ENCODE results near the gene SGMS1.
"Not testable (repeated sequence)": the region's sequence is repeated elsewhere in the genome, so short reads cannot be mapped to it uniquely, and the experiment has no call there.

The SGMS1 gene

DNA sequence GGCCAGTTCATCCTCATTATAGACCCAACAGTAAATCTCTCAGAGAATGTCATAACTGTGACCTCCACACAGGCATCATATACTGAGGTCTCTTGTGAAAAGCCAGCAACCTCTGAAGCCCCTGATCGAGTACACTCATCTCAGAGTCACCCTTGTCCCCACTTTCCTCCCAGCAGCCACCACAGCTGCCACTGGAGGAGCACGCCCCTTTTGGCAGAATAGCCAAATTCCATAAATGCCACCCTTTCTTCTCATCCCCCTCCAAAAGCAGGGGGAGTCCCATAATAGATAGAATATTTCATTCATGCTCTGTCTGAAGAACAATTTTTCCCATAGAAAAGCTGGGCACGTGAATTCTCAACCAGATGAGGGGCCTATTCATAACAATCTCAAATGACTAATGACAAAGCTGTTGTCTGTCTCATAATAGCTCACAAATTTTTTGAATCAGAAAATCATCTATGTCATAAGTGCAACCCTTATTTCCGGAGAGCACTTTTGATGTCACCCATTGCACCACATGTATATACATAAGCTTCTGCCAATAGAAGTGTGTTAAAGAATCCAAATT, 47.4 kb downstream of the SGMS1 start:
- no peak for DNase-seq (ENCODE audit: low read depth)
- TF ChIP-seq, protein P1, sequence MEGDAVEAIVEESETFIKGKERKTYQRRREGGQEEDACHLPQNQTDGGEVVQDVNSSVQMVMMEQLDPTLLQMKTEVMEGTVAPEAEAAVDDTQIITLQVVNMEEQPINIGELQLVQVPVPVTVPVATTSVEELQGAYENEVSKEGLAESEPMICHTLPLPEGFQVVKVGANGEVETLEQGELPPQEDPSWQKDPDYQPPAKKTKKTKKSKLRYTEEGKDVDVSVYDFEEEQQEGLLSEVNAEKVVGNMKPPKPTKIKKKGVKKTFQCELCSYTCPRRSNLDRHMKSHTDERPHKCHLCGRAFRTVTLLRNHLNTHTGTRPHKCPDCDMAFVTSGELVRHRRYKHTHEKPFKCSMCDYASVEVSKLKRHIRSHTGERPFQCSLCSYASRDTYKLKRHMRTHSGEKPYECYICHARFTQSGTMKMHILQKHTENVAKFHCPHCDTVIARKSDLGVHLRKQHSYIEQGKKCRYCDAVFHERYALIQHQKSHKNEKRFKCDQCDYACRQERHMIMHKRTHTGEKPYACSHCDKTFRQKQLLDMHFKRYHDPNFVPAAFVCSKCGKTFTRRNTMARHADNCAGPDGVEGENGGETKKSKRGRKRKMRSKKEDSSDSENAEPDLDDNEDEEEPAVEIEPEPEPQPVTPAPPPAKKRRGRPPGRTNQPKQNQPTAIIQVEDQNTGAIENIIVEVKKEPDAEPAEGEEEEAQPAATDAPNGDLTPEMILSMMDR (IDR thresholded peaks at IDR 0.05; ENCODE audit: control insufficient read depth, insufficient read depth, low read depth, low read length, missing control alignments) = no peak
- H3K4me3 ChIP-seq (ENCODE audit: control insufficient read depth, low read depth, low read length) = no peak overlapping the region

DNA sequence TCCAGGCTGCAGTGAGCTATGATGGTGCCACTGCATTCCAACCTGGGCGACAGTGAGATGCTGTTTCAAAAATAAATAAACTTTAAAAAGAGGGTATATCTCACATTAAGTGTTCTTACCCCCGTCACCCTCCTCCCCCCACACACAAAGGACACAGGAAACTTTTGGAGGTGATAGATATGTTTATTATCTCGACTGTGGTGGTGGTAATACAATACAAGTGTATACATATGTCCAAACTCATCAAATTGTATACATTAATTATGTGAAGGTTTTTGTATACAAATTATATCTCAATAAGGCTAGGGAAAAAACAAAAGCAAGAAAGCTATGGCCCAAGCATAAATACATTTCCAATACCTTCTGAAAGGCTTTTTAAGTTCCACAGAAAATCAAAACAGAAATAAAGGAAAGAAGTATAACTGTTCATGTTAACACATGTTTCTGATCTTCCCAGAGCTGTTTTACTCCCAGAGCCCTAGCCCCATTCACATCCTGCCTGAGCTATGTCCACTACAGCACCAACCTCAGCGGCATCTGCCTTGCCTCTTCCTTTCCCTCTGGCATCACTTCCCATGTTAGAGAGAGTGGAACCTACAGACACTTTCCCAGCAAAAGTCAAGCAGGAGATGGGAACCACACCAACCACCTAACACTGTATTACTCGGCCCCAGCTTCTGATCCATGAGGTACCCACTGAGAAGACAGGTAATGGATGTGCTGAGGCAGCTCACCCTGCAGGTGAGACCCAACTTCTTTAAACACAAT, 48.1 kb downstream of the SGMS1 start:
- H3K4me3 ChIP-seq (ENCODE audit: control insufficient read depth, low read depth, low read length) = no peak overlapping the region
- TF ChIP-seq, protein P1 (IDR thresholded peaks at IDR 0.05; ENCODE audit: control insufficient read depth, insufficient read depth, low read depth, low read length, missing control alignments) = no peak
- DNase-seq (ENCODE audit: low read depth) = no peak

DNA sequence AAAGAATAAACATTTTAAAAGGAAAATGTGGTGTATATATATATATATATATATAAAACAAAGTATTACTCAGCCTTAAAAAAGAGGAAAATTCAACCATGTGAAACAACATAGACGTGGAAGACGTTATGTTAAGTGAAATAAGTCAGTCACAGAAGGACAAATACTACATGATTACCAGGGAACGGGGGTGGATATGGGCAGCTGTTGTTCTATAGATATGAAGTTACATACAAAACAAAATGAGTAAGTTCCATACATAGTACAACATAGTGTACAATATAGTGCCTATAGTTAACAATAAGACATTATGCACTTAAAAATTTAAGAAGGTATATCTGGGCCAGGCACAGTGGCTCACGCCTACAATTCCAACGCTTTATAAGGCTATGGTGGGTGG, 48.8 kb downstream of the SGMS1 start:
- no peak overlapping the region for H3K4me3 ChIP-seq (ENCODE audit: control insufficient read depth, low read depth, low read length)
- TF ChIP-seq, protein P1 (IDR thresholded peaks at IDR 0.05; ENCODE audit: control insufficient read depth, insufficient read depth, low read depth, low read length, missing control alignments) = no peak
- no peak for DNase-seq (ENCODE audit: low read depth)

DNA sequence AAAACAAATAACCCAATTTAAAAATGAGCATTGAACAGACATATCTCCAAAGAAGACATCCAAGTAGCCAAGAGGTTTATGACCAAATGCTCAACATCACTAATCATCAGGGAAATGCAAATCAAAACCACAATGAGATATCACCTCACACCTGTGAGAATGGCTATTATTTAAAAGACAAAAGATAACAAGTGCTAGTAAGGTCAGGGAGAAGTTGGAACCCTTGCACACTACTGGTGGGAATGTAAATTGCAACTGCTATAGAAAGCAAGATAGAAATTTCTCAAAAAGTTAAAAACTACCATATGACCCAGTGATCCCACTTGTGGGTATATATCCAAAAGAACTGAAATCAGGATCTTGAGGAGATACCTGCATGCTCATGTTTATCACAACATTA, 49.5 kb downstream of the SGMS1 start:
- TF ChIP-seq, protein P1 (IDR thresholded peaks at IDR 0.05; ENCODE audit: control insufficient read depth, insufficient read depth, low read depth, low read length, missing control alignments) = peak; percentile 13
- no peak overlapping the region for H3K4me3 ChIP-seq (ENCODE audit: control insufficient read depth, low read depth, low read length)
- no peak for DNase-seq (ENCODE audit: low read depth)

DNA sequence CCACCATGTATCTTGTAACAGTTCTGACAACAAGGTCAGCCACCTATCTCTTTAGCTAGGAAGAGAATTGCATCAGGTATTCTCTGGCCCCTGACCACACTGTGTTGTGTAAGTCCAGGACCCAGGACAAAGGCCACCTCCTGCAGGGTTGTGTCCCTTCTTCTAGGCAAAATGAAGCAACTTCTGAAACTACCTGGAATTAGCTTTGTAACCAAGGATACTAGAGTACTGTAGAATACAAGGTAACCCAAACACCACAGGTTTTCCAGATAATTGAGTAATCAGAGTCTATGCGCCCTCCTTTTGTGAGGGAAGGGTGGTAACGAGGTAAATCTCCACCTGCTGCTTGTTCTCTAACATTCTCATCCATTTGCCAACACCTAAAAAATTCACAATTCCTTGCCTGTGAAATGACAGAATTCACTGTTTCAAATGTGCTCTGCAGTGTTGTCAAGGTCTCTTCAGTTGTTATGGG, 51.7 kb downstream of the SGMS1 start:
- H3K4me3 ChIP-seq (ENCODE audit: control insufficient read depth, low read depth, low read length) = no peak overlapping the region
- TF ChIP-seq, protein P1 (IDR thresholded peaks at IDR 0.05; ENCODE audit: control insufficient read depth, insufficient read depth, low read depth, low read length, missing control alignments) = no peak
- no peak for DNase-seq (ENCODE audit: low read depth)

DNA sequence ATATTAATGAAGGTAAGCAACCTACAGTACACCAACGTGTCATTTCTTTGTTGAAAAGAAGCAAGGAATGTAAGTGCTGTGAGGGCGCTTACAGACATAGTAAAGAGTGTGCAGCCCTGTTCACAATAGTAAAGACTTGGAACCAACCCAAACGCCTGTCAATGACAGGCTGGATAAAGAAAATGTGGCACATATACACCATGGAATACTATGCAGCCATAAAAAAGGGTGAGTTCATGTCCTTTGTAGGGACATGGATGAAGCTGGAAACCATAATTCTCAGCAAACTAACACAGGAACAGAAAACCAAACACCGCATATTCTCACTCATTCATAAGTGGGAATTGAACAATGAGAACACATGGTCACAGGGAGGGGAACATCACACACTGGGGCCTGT, 55.0 kb downstream of the SGMS1 start:
- not testable (repeated sequence) for H3K4me3 ChIP-seq (ENCODE audit: control insufficient read depth, low read depth, low read length); DNase-seq (ENCODE audit: low read depth)

DNA sequence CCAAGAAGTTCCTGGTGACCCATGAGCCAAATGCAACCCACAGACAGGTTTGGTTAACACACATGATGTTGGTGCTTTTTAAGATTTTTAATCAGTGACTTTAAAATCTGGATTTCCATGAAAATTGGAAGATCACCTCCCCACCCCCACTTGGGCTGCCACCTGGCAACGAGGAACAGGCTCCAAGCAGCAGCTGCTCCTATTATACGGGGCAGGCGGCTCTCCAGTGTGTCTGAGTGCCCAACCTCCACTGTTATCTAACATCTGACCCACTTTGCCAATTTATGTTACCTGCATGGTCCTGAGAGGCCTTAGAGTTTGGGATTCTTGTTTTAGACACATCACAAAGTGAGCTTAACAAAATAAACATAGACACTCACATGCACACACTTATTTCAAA, 56.4 kb downstream of the SGMS1 start:
- no peak for DNase-seq (ENCODE audit: low read depth)
- TF ChIP-seq, protein P1 (IDR thresholded peaks at IDR 0.05; ENCODE audit: control insufficient read depth, insufficient read depth, low read depth, low read length, missing control alignments) = no peak
- no peak overlapping the region for H3K4me3 ChIP-seq (ENCODE audit: control insufficient read depth, low read depth, low read length)

Measured in AG09309 (cell line).